T-helper 1 cell treated with Interleukin-12 subunit alpha and Interleukin-12 subunit beta and Interleukin-4 antibody, amounts not matched to agents 30 ng/mL and 1 ng/mL, for 36 hours (primary cell): ENCODE measurements around the gene MPRIP. TPM values are rescaled to one million over a fixed set of nuclear protein-coding genes. Genes with fewer than 3 reads are reported as not detected.
"Not testable (repeated sequence)": the region's sequence is repeated elsewhere in the genome, so short reads cannot be mapped to it uniquely, and the experiment has no call there.

ENCODE experiments used
- intact Hi-C: fragments of 100-400 bp; cut with micrococcal nuclease; formaldehyde crosslinking; loops from one replicate; pipeline ENCODE4 v1.15.1; 2024
- total RNA-seq: library from RNA; stranded (reverse); gene quantifications from 2 replicates; pipeline ENCODE4 v1.2.3, GENCODE V29; 2022

Gene MPRIP
- total RNA-seq, 1 donor from 2014 or later = 212 TPM

GRCh38 chr17:17125136-17126084, 83.2 kb downstream of the MPRIP start:
- intact Hi-C loops = loop anchor here (2.0 kb wide), 1 partner anchor 81 kb away; no protein-coding TSS in a partner anchor

GRCh38 chr17:17126131-17127110, 84.2 kb downstream of the MPRIP start:
- intact Hi-C loops = no loop called here

GRCh38 chr17:17127156-17127555, 84.9 kb downstream of the MPRIP start:
- intact Hi-C loops = no loop called here

- intact Hi-C loops = no loop called here
Observed at GRCh38 chr17:17127730-17128291, 85.6 kb downstream of the MPRIP start.

- intact Hi-C loops = no loop called here
Observed at GRCh38 chr17:17128476-17129075, 86.3 kb downstream of the MPRIP start.

- intact Hi-C loops = no loop called here
Observed at GRCh38 chr17:17129466-17129865, 87.2 kb downstream of the MPRIP start.

GRCh38 chr17:17130077-17130844, 88.0 kb downstream of the MPRIP start:
- intact Hi-C loops = no loop called here

- intact Hi-C loops = no loop called here
Observed at GRCh38 chr17:17131839-17132238, 89.6 kb downstream of the MPRIP start.

GRCh38 chr17:17132746-17133145, 90.5 kb downstream of the MPRIP start:
- intact Hi-C loops = no loop called here

GRCh38 chr17:17134051-17134956, 92.0 kb downstream of the MPRIP start:
- intact Hi-C loops = no loop called here

- intact Hi-C loops = no loop called here
Observed at GRCh38 chr17:17134957-17135333, 92.7 kb downstream of the MPRIP start.

- intact Hi-C loops = not testable (repeated sequence)
Observed at GRCh38 chr17:17136221-17136620, 94.0 kb downstream of the MPRIP start.

- intact Hi-C loops = no loop called here
Observed at GRCh38 chr17:17137731-17138585, 95.7 kb downstream of the MPRIP start.

GRCh38 chr17:17139972-17140589, 97.8 kb downstream of the MPRIP start:
- intact Hi-C loops = no loop called here

GRCh38 chr17:17140590-17140980, 98.3 kb downstream of the MPRIP start:
- intact Hi-C loops = no loop called here

- intact Hi-C loops = no loop called here
Observed at GRCh38 chr17:17141279-17141678, 99.0 kb downstream of the MPRIP start.

- intact Hi-C loops = loop anchor here (1.0 to 2.0 kb wide), 4 partner anchors 64 to 213 kb away; partner anchors contain the start of genes FLCN and PLD6
Observed at GRCh38 chr17:17141860-17142552, 99.7 kb downstream of the MPRIP start.
